PC-3 (cell line): Measurements from ENCODE around the gene NKX1-1. TPM values are rescaled to one million over a fixed set of nuclear protein-coding genes. Genes with fewer than 3 reads are reported as not detected.

Experiments used
- ATAC-seq: fragments of 200-7000 bp; cut with Tn5 transposase; 2 replicates; pipeline ENCODE4 v1.9.1; 2020; ENCODE audit warnings: mild to moderate bottlenecking, moderate library complexity
- BruUV-seq: library from RNA; stranded (reverse); fragments of 400-500 nt; replicated peaks from 2 replicates; lab custom pipeline; 2021; lab: Mats Ljungman, UMichigan
- CTCF ChIA-PET: fragments of 300-600 bp; sonication (Branson Sonifier 250); formaldehyde crosslinking; loops from one replicate; lab custom pipeline; 2022; ENCODE audit warnings: antibody characterized with exemption; lab: Charles Lee
- POLR2A ChIA-PET: fragments of 300-600 bp; sonication (Branson Sonifier 250); formaldehyde crosslinking; loops from one replicate; lab custom pipeline; 2022; ENCODE audit warnings: antibody characterized with exemption; ENCODE audit not compliant: unreplicated experiment; lab: Charles Lee
- DNase-seq: peaks from one replicate; pipeline ENCODE4 v3.0.0-alpha.2; 2015
- H2AFZ ChIP-seq: fragments of 300-600 bp; sonication (generic); 2 replicates; pipeline ENCODE4 v1.6.0; 2016; ENCODE audit warnings: antibody characterized with exemption, low read length
- H3F3A ChIP-seq: fragments of 300-600 bp; sonication (generic); one replicate; pipeline ENCODE4 v1.6.0; 2017; ENCODE audit warnings: antibody characterized with exemption, low read length, control low read depth, mild to moderate bottlenecking; ENCODE audit not compliant: unreplicated experiment
- H3K27ac ChIP-seq: fragments of 300-600 bp; sonication (generic); 2 replicates; pipeline ENCODE4 v1.5.1; 2016; ENCODE audit warnings: mild to moderate bottlenecking, low read length
- H3K27me3 ChIP-seq: fragments of 300-600 bp; sonication (generic); 2 replicates; pipeline ENCODE4 v1.6.1; 2016; ENCODE audit warnings: low read length, mixed read lengths
- H3K36me3 ChIP-seq: fragments of 300-600 bp; sonication (generic); 2 replicates; pipeline ENCODE4 v1.6.1; 2016; ENCODE audit warnings: low read depth, mixed run types, low read length, mixed read lengths
- H3K4me1 ChIP-seq: fragments of 300-600 bp; sonication (generic); 2 replicates; pipeline ENCODE4 v1.5.1; 2016; ENCODE audit warnings: low read length; ENCODE audit not compliant: insufficient read depth
- H3K4me2 ChIP-seq: fragments of 300-600 bp; sonication (generic); 2 replicates; pipeline ENCODE4 v1.6.0; 2016; ENCODE audit warnings: low read length
- H3K4me3 ChIP-seq: fragments of 300-600 bp; sonication (generic); 2 replicates; pipeline ENCODE4 v1.5.1; 2016; ENCODE audit warnings: mild to moderate bottlenecking, low read length, mixed read lengths
- H3K79me2 ChIP-seq: fragments of 300-600 bp; sonication (generic); 2 replicates; pipeline ENCODE4 v1.6.1; 2017; ENCODE audit warnings: low read length, mixed read lengths
- H3K9ac ChIP-seq: fragments of 300-600 bp; sonication (generic); 2 replicates; pipeline ENCODE4 v1.6.0; 2016; ENCODE audit warnings: mild to moderate bottlenecking, low read length
- H3K9me2 ChIP-seq: fragments of 300-600 bp; sonication (generic); replicated peaks from 2 replicates; pipeline ENCODE4 v1.6.1; 2016; ENCODE audit warnings: mixed run types, low read length, mixed read lengths
- H3K9me3 ChIP-seq: fragments of 300-600 bp; sonication (generic); 2 replicates; pipeline ENCODE4 v1.6.1; 2016; ENCODE audit warnings: low read length, mixed read lengths
- H4K20me1 ChIP-seq: fragments of 300-600 bp; sonication (generic); 2 replicates; pipeline ENCODE4 v1.6.1; 2016; ENCODE audit warnings: low read length, mixed read lengths
- CTCF ChIP-seq: fragments of 300-600 bp; sonication (generic); conservative IDR thresholded peaks from 2 replicates; pipeline ENCODE4 v1.5.1; 2017; ENCODE audit warnings: antibody characterized with exemption, low read depth, mild to moderate bottlenecking, low read length
- EZH2 ChIP-seq: fragments of 300-600 bp; sonication (generic); IDR thresholded peaks from one replicate; pipeline ENCODE4 v1.6.1; 2017; ENCODE audit warnings: antibody characterized with exemption, mild to moderate bottlenecking, low read length; ENCODE audit not compliant: unreplicated experiment
- EZH2phosphoT487 ChIP-seq: fragments of 300-600 bp; sonication (generic); IDR thresholded peaks from 2 replicates; pipeline ENCODE4 v1.6.1; 2018; ENCODE audit warnings: mild to moderate bottlenecking, antibody characterized with exemption, low read length, borderline replicate concordance
- intact Hi-C: fragments of 100-400 bp; cut with micrococcal nuclease; formaldehyde crosslinking; loops from 2 replicates; pipeline ENCODE4 v1.9.0; 2023
- total RNA-seq: library from RNA; depleted of rRNA; stranded (reverse); fragments of >200 nt; gene quantifications from 2 replicates; pipeline ENCODE4 v1.2.3, GENCODE V29; 2014

Gene NKX1-1
- total RNA-seq, 1 experiment from 2014 or later: not detected

DNA sequence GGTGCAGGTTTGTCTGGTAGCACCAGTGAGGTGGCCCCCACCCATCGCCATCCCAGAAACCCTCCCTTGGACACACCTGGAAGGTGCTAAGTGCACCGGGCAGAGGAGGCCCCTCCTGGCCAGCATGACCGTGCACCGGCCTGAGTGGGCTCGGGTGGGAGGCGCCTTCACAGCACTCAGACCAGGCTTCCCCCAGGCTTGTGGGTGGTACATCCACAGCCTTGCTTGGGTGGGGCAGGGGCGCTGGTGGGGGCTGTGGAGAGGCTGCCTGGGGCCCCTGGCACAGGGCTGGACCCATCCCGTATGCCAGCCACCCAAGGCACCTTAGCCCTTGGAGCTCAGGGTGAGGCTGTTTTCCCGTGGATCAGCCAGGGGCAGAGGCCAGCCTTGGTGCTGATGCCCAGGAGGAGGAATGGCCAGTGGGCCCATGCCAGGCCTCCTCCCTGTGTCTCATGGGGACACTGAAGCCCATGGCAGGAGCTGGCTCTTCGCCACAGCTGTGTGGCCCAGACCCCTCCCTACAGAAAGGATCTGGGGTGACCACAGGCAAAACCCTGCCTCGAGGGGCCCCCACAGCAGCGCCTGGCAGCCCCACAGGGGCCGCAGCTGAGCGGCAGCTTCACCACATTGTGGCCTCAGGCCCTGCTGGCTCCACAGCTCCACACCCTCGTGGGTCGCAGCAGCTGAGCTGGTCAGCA is 21.4 kb downstream of the NKX1-1 start:
- POLR2A ChIA-PET: no interaction called here
- CTCF ChIA-PET: no interaction called here

DNA sequence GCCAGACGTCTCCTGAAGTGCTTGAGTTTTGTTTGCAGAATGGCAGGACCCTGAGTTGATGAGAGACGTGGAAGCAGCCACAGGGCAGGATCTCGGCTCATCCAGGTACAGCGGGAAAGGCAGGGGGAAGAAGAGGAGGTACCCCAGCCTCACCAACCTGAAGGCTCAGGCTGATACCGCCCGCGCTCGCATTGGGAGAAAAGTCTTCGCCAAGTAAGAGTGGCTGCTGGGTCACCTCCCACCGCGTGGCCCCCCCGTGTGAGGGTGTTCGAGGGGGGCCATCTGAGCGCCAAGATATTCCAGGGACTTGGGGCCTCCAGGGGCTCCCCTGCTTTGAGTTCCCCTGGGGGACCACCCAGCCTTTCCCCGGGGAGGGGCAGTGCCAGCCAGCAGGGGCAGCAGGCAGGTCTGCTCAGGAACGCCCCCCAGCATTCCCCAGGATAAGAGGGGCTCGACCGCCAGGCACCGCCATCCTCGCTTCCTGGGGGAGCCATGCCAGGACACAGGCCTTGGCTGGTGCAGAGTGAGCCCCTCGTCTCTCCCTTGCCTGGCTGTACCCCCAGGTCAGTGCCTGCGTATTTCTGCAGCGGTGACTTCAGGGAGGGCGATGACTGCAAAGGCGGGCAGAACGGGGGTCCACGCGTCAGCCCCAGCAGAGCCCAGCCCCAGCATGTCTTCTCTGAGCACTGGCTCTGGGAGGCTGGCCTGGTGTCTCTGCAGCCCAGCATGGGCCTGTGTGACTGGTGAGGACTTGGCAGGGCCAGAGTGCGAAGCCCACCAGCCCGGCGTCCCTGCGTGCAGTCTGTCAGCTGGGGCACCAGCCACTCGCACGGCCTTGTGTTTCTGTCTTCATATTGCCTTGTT is 22.3 kb downstream of the NKX1-1 start:
- ChIA-PET CTCF (no interaction called here), POLR2A (no interaction called here)
- Histone ChIP-seq H2AFZ (no peak overlapping the region), H3K4me3 (no peak overlapping the region), H3K27ac (no peak overlapping the region), H3K9me3 (no peaks in the 10 kb centered on the region), H3K9me2 (no peaks in the 10 kb centered on the region), H3K4me1 (no peaks in the 10 kb centered on the region), H3K79me2 (no peaks in the 10 kb centered on the region), H3F3A (no peaks in the 10 kb centered on the region), H3K4me2 (no peak overlapping the region), H4K20me1 (no peaks in the 10 kb centered on the region), H3K9ac (no peak overlapping the region), H3K27me3 (no peaks in the 10 kb centered on the region), H3K36me3 (peaks cover 6% of the 10 kb centered on the region)
- intact Hi-C loops: no loop called here
- no peak for TF ChIP-seq CTCF
- no peak for TF ChIP-seq EZH2phosphoT487
- TF ChIP-seq EZH2: no peak
- ATAC-seq (no peak), DNase-seq (no peak)
- BruUV-seq: no TSS peak

More for the DNA sequence above, 21.4 kb downstream of the NKX1-1 start:
- Histone ChIP-seq H4K20me1 (no peaks in the 10 kb centered on the region), H2AFZ (no peak overlapping the region), H3K9ac (no peak overlapping the region), H3K9me3 (no peaks in the 10 kb centered on the region), H3K4me2 (no peak overlapping the region), H3K4me3 (no peak overlapping the region), H3K36me3 (peaks cover 6% of the 10 kb centered on the region), H3K79me2 (no peaks in the 10 kb centered on the region), H3K27ac (no peak overlapping the region), H3K4me1 (no peaks in the 10 kb centered on the region), H3K9me2 (no peaks in the 10 kb centered on the region), H3K27me3 (no peaks in the 10 kb centered on the region), H3F3A (no peaks in the 10 kb centered on the region)
- DNase-seq (no peak), ATAC-seq (no peak)
- BruUV-seq: no TSS peak
- intact Hi-C loops: no loop called here
- TF ChIP-seq EZH2 (no peak), CTCF (no peak), EZH2phosphoT487 (no peak)
